Adrenal gland (tissue), 12 donors: ENCODE results near the gene MARCHF11. TPM values are rescaled to one million over a fixed set of nuclear protein-coding genes. Genes with fewer than 3 reads are reported as not detected.

Experiments
- DNase-seq, 7 donors: peaks; one replicate each; pipeline ENCODE4 v3.0.0-alpha.2; 2019 to 2020
- H3K27ac ChIP-seq, 5 donors: fragments of 200-600 bp; sonication (generic) in 4 of 5; 1 replicate in 3 of 5; 2 replicates in 2 of 5; pipeline versions ENCODE4 v1.5.1 to v1.8.0; 2016 to 2020; ENCODE audit warnings: mild to moderate bottlenecking in 1 of 5
- H3K27me3 ChIP-seq: fragments of 200-600 bp; 2 replicates; pipeline ENCODE4 v1.8.0; 2021
- H3K36me3 ChIP-seq, 2 donors: fragments of 200-600 bp; replicated peaks in 1 of 2; 1 replicate in 1 of 2; 2 replicates in 1 of 2; pipeline versions ENCODE4 v1.5.1 to v1.8.0; 2018 to 2022
- H3K4me1 ChIP-seq, 2 donors: fragments of 200-600 bp; replicated peaks in 1 of 2; 1 replicate in 1 of 2; 2 replicates in 1 of 2; pipeline versions ENCODE4 v1.5.1 to v1.8.0; 2018 to 2021
- H3K4me3 ChIP-seq, 4 donors: fragments of 200-600 bp; sonication (generic) in 3 of 4; one replicate each; pipeline ENCODE4 v1.5.1; 2016 to 2018
- H3K9me3 ChIP-seq, 3 donors: fragments of 200-600 bp; sonication (generic) in 1 of 3; replicated peaks in 1 of 3; 1 replicate in 2 of 3; 2 replicates in 1 of 3; pipeline versions ENCODE4 v1.5.1 to v1.8.0; 2016 to 2021
- POLR2A ChIP-seq, 2 donors: fragments of 450-650 bp; IDR thresholded peaks; one replicate each; pipeline ENCODE4 v1.6.1; 2017; ENCODE audit warnings: antibody characterized with exemption in 2 of 2, mild to moderate bottlenecking in 2 of 2, moderate library complexity in 1 of 2
- WGBS, 4 donors: extraction: QIAGEN DNeasy Blood & Tissue Kit in 2 of 4; methylation state at CpG; one replicate each; pipeline versions ENCODE4 v1.1.5 to v1.1.7; 2013 to 2017; 5-methylcytosine and 5-hydroxymethylcytosine counted together
- intact Hi-C, 2 donors: fragments of 100-400 bp; cut with DNase I; formaldehyde crosslinking; loops; one replicate each; pipeline versions ENCODE4 v1.14.1 to v1.15.0; 2022 to 2023
- polyA plus RNA-seq, 3 donors: library from polyadenylated mRNA; stranded (reverse); fragments of 200-250 nt in 2 of 3; fragments of 350-450 nt in 1 of 3; fragmentation: Illumina TruSeq in 1 of 3; extraction: RNeasy Lipid Tissue Mini Kit (QIAGEN cat#74804) in 1 of 3; gene quantifications; one replicate each; pipeline ENCODE4 v1.2.3, GENCODE V29; 2013 to 2014
- total RNA-seq, 9 donors: library from RNA; depleted of rRNA in 4 of 9; stranded (reverse); fragments of >200 nt in 4 of 9; fragments of 120-200 nt in 1 of 9; fragmentation: NEBNext Ultra II Directional in 1 of 9; extraction: Animal tissue kit (Norgen Biotek cat#: 25700) in 1 of 9; gene quantifications; one replicate each; pipeline versions ENCODE4 v1.1.0 to v1.2.4, GENCODE V29; 2013 to 2023
- TF ChIP-seq, protein P1 (sequence below), 6 experiments: fragments of 450-650 bp in 4 of 6; fragments of 200-600 bp in 2 of 6; sonication (generic) in 1 of 6; IDR thresholded peaks; 1 replicate in 5 of 6; 2 replicates in 1 of 6; pipeline versions ENCODE4 v1.5.1 to v1.8.0; 2016 to 2021; ENCODE audit warnings: antibody characterized with exemption in 6 of 6, mild to moderate bottlenecking in 2 of 6, moderate library complexity in 1 of 6
- donor health status: healthy with polysubstance abuse.
- donor health status: Bipolar disorder and iron deficiency.
- donor health status: DM: yes; HTN: yes; CAD: no.
- donor health status: DM: no; HTN: no; CAD: no.
- donor health status: DM: no; HTN: no; CAD: no.
- donor health status: DM: yes; HTN: yes; CAD: no.

The MARCHF11 gene
- total and polyA plus RNA-seq, 12 donors, result 0.14 to 3.9 (median 1.0) TPM; not detected in 6

- no peak for TF ChIP-seq POLR2A (IDR thresholded peaks at IDR 0.05)
- TF ChIP-seq, protein P1, sequence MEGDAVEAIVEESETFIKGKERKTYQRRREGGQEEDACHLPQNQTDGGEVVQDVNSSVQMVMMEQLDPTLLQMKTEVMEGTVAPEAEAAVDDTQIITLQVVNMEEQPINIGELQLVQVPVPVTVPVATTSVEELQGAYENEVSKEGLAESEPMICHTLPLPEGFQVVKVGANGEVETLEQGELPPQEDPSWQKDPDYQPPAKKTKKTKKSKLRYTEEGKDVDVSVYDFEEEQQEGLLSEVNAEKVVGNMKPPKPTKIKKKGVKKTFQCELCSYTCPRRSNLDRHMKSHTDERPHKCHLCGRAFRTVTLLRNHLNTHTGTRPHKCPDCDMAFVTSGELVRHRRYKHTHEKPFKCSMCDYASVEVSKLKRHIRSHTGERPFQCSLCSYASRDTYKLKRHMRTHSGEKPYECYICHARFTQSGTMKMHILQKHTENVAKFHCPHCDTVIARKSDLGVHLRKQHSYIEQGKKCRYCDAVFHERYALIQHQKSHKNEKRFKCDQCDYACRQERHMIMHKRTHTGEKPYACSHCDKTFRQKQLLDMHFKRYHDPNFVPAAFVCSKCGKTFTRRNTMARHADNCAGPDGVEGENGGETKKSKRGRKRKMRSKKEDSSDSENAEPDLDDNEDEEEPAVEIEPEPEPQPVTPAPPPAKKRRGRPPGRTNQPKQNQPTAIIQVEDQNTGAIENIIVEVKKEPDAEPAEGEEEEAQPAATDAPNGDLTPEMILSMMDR (IDR thresholded peaks at IDR 0.05), result no peak
- 2 to 5% (median 3%) methylated on average over 15 to 63 of the region's 63 CpGs for WGBS, 4 donors
- intact Hi-C loops, result no loop called here
- H3K9me3 ChIP-seq, result no peaks in the 10 kb centered on the region
- H3K27ac ChIP-seq, result no peak overlapping the region
- no peak overlapping the region for H3K4me3 ChIP-seq
- H3K27me3 ChIP-seq, result peaks cover 23% of the 10 kb centered on the region
- no peak for DNase-seq
- H3K36me3 ChIP-seq, result no peaks in the 10 kb centered on the region
- H3K4me1 ChIP-seq, result no peaks in the 10 kb centered on the region
Measured at GRCh38 chr5:16179936-16180788, 571 bp upstream of the MARCHF11 start.

DNA sequence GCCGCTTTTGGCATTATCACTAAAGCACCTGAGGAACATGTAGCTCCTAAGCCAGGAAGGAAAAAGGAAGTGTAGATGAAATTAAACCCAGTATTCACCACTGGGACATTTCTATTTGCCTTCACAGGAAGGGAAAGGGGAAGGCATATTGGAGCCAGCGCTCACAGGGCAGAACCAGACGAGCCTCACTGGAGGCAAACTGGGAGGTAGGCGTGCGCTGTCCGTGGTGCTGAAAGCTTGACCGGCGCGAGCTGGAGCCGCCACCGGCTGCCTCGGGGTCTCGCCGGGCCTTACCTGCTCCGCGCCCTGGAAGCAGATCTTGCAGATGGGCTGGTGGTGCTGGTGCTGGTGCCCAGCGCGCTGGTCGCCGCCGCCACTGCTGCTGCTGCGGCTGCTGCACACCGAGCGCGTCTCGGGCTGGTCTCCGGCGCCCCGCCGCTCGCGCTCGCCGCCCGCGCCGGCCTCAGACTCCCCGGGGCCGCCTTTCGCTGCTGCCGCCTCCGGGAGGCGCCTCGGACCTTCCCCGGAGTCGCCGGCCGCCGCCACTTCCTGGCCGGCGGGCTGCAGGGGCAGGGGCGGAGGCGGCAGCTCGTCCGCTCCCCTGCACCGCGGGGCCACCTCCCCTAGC is 732 bp downstream of the MARCHF11 start:
- no peaks in the 10 kb centered on the region for H3K36me3 ChIP-seq
- peak; percentile 81 to 86 (median 83) for DNase-seq
- intact Hi-C loops, result no loop called here

GRCh38 chr5:16169550-16169949 is 10.0 kb downstream of the MARCHF11 start:
- TF ChIP-seq, protein P1 (IDR thresholded peaks at IDR 0.05), result no peak
- TF ChIP-seq POLR2A (IDR thresholded peaks at IDR 0.05), result no peak
- WGBS, 4 donors, result 20 to 31% (median 25%) methylated on average over 2 of the region's 2 CpGs
- H3K27ac ChIP-seq, result no peak overlapping the region
- H3K9me3 ChIP-seq, result no peaks in the 10 kb centered on the region
- H3K4me3 ChIP-seq, result no peak overlapping the region
- no peak for DNase-seq
- no peaks in the 10 kb centered on the region for H3K4me1 ChIP-seq
- no peaks in the 10 kb centered on the region for H3K36me3 ChIP-seq
- H3K27me3 ChIP-seq, result no peaks in the 10 kb centered on the region
- intact Hi-C loops, result no loop called here

More for the DNA sequence above, 732 bp downstream of the MARCHF11 start:
- H3K27me3 ChIP-seq, result peaks cover 23% of the 10 kb centered on the region
- no peak for TF ChIP-seq POLR2A (IDR thresholded peaks at IDR 0.05)
- TF ChIP-seq, protein P1 (IDR thresholded peaks at IDR 0.05), result no peak
- 2 to 74% (median 5%) methylated on average over 1 to 57 of the region's 57 CpGs for WGBS, 4 donors
- peak overlapping the region in 1 of 4 donors; percentile 52 for H3K4me3 ChIP-seq
- H3K9me3 ChIP-seq, result no peaks in the 10 kb centered on the region
- no peaks in the 10 kb centered on the region for H3K4me1 ChIP-seq
- no peak overlapping the region for H3K27ac ChIP-seq

DNA sequence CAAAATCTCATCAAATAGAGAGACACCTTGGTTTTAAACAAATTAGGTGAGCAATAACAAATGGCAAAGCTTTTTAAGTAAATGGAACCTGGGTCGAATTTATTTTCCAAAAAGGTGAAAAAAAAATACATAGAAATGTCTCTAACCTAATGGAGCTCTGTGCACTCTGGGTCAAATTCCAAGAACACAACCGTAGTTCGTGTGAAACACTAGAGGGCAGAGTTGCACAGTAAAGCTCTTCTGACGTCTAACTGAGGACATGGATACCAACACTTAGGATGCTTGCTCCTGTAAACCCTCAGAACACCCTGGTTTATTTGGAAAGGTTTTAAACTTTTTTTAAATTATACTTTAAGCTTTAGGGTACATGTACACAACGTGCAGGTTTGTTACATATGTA is 18.9 kb downstream of the MARCHF11 start:
- Histone ChIP-seq H3K27me3 (no peaks in the 10 kb centered on the region), H3K4me1 (no peaks in the 10 kb centered on the region), H3K9me3 (no peaks in the 10 kb centered on the region), H3K36me3 (no peaks in the 10 kb centered on the region), H3K4me3 (no peak overlapping the region), H3K27ac (no peak overlapping the region)
- 0 to 2% (median 1%) methylated on average over 5 of the region's 5 CpGs for WGBS, 4 donors
- TF ChIP-seq, protein P1 (IDR thresholded peaks at IDR 0.05), result peak; percentile 39 to 66 (median 56)
- no peak for TF ChIP-seq POLR2A (IDR thresholded peaks at IDR 0.05)
- peak in 6 of 7 donors; percentile 20 to 42 (median 34) for DNase-seq
- intact Hi-C loops, result no loop called here
